Activated T-cell treated with anti-CD3 and anti-CD28 coated beads, Interleukin-2, amount 50 U/mL, for 48 hours (primary cell): ENCODE data around the gene KRTAP13-1.

ENCODE experiments used
- DNase-seq, 2 experiments: peaks; one replicate each; pipeline ENCODE4 v3.0.0-alpha.2; 2020

The KRTAP13-1 gene

DNA sequence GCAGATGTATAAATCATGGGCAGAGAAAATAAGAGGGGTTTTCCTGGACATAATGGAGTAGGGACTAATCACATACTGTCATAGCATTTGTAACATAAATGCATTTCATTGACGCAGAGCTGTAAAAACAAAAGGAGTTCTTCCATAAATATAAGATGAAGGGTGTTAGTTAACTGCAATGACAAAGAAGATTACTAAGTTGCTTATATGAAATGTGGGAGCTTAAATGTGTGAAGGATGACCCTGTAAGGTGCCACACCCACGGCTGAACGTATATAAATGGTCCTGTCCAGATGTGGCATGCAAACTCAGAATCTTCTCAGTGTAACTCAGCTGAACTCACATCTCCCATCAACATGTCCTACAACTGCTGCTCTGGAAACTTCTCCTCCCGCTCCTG lies at the start of gene KRTAP13-1:
Gene KRTAP13-1 (plus strand): TSS at position 301 of the 400 bp plus-strand sequence. CDS start 56 bp downstream, at position 357.
- DNase-seq: no peak

GRCh38 chr21:30348506-30348905 lies 47.3 kb upstream of the KRTAP13-1 start, which contains the start of gene KRTAP23-1:
KRTAP23-1 (minus strand) TSS chr21:30348606; CDS start chr21:30348606, 0 bp downstream.
- DNase-seq: no peak

DNA sequence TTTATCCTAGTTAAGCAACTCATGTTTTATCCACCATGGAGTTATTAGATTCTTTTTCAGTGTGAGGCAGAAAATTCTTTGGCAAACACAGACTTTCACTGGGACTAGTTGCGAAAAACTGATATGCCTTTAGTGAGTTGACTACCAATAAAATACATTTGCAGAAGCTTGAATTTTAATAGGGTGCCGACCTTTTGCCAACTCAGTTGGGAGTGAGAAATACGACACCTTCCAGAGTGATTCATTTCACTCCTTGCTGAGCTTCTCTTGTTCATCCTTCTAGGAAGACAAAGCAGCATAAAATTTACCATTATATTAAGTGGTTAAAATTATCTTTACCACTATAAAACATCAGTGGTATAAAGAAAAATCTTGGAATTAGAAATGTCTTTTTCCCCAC lies 46.3 kb upstream of the KRTAP13-1 start:
- DNase-seq: no peak

GRCh38 chr21:30351534-30351933 lies 44.3 kb upstream of the KRTAP13-1 start:
- DNase-seq: no peak

- DNase-seq: no peak
These were observed 41.4 kb upstream of the KRTAP13-1 start for GRCh38 chr21:30354308-30355005.

DNA sequence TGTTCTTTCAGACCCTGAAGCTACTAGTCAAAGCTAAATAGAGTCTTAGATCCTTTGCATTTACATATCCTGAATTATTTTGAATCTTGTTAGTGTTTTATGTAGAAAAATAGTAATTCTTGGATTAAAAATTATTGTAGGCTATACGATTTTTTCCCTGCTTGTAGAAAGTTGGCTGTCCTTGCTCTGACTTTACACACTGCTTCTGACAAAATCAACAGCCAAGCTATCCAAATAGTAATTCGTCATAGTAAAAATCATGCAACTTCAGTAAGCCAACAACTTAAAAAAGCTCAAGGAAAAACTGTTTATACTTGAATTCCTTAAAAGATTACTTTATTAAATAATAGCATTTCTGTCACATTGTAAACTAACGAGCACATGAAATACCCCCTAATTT lies 39.9 kb upstream of the KRTAP13-1 start:
- no peak for DNase-seq

DNA sequence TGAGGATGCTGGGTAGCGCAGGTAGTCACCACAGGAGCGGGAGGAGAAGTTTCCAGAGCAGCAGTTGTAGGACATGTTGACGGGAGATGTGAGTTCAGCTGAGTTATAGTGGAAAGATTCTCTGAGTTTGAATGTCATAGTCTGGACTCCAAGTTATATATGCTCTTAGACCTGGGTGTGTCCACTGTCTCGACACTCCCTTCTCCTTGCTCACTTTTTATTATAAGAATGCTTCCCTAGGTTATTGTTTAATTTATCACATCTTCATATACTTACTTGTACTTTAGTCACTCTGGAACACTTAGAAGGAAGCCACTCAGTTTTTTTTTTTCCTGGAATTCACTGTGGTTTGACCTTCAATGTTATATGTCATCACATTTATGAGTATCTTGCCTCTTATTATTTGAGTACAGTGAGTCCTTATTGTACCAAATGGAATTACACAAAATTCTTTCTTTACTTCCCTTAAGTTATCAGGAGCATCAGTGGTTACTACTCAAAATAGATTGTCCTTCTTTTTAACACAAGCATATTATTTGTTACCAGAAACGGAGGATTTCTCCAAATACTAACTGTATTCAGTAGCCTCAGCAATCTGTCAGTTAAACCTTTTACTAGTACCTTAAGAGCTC lies 23.6 kb upstream of the KRTAP13-1 start, which contains the start of gene KRTAP13-2:
Gene KRTAP13-2 (minus strand): TSS at position 133 of the 632 bp plus-strand sequence. CDS start 58 bp downstream, at position 75.
- DNase-seq: no peak

- DNase-seq: no peak
These were observed 13.6 kb upstream of the KRTAP13-1 start for GRCh38 chr21:30382201-30382600.

- no peak for DNase-seq
These were observed 4.3 kb upstream of the KRTAP13-1 start for GRCh38 chr21:30391492-30392025.

DNA sequence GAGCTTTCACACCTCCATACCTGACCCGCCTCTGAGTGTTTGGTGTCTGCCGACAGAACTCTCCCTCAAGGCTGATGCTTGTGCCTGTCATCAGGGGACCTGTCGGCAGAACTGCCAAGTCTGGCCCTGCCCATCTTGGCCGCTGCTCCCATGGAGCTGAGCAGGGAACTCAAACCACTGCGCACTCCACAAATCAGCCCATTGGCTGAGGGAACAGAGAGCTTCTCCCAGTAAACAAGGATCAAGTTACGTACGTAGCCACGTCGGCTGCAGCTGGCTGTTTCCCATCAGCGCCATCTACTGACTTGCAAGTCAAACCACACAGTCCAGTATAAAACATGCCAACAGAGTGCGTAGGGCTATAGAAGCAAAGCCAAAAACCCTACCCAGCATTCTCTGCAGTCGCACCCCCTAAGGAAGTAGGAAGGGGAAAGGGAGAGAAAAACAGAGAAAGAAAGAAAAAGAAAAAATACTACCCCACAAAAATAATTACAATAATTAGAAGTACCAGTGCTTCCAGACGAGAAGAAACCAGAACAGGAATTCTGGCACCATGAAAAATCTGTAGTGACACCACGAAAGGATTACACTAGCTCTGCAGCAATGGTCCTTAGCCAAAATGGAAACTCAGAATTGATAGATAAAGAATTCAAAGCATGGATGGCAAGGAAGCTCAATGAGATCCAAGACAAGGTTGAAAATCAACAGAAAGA lies 13.1 kb downstream of the KRTAP13-1 start:
- DNase-seq: peak; percentile 18 to 19

DNA sequence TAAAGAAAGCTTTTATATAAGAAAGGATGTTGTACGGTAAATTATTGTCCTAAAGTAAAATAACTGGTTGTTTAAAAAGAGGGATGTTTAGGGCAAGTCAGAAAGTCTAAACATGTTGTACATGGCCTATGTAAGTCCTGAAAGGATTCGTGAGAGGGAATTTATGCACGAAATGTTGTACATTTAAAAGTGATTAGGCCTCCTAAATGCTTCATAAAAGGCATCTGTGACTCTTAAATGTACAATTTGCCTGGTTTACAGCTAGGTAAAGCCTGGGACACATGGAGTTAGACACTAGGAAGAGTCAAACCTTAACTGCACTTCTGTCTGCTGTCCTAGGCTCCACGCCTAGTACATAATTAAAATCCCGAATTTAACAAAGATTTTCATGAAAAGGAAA lies 20.2 kb downstream of the KRTAP13-1 start:
- DNase-seq: no peak

DNA sequence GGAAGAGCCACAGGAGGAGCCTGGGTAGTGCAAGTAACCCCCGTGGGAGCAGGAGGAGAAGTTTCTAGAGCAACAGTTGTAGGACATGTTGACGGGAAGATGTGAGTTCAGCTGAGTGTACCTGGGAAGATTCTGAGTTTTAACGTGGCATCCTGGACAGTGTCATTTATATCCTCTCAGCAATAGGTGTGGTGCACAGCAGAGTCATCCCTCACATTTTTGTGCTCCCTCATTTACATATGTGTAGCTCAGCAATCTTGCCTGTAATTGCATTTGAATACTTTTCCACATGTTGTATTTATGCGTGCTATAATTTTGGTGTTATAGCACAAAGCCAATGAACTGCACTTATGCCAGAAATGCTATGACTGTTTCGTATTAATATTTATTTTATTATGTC lies 30.0 kb downstream of the KRTAP13-1 start, which contains the start of gene KRTAP13-3:
Gene KRTAP13-3 (minus strand): TSS at position 101 of the 400 bp plus-strand sequence. CDS start 14 bp downstream, at position 87.
- DNase-seq: no peak

DNA sequence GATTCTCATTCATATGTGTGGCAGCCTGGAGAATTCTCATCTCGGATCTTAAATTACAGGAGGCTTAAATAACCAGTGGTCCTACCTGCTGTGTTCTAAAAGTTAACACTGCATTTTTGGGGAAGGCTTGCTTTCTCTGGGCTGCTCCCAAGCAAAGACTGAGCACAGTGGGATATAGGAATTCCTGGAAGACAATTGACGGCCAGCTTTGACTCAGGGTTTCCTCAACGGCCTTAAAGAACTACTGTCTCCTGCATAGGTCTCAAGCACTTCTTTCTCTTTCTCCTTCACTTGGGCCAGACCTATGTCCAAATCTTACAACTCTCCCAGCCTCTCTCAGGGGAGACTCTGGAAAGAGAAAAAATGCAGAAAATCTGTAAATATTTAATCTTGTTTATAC lies 30.9 kb downstream of the KRTAP13-1 start:
- DNase-seq: no peak

DNA sequence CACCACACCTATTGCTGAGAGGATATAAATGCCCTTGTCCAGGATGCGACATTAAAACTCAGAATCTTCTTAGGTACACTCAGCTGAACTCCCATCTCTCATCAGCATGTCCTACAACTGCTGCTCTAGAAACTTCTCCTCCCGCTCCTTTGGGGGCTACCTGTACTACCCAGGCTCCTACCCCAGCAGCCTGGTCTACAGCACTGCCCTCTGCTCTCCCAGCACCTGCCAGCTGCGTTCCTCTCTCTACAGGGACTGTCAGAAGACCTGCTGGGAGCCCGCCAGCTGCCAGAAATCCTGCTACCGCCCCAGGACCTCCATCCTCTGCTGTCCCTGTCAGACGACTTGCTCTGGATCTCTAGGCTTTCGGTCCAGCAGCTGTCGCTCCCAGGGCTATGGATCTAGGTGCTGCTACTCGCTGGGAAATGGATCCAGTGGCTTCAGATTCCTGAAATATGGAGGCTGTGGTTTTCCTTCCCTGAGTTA lies 34.4 kb downstream of the KRTAP13-1 start, which contains the start of gene KRTAP13-4:
Gene KRTAP13-4 (plus strand): TSS at position 51 of the 486 bp plus-strand sequence. CDS start 56 bp downstream, at position 107.
- DNase-seq: no peak

GRCh38 chr21:30434033-30434631 lies 38.3 kb downstream of the KRTAP13-1 start:
- DNase-seq: peak; percentile 27 to 30

- no peak for DNase-seq
These were observed 41.3 kb downstream of the KRTAP13-1 start for GRCh38 chr21:30437010-30437565.

DNA sequence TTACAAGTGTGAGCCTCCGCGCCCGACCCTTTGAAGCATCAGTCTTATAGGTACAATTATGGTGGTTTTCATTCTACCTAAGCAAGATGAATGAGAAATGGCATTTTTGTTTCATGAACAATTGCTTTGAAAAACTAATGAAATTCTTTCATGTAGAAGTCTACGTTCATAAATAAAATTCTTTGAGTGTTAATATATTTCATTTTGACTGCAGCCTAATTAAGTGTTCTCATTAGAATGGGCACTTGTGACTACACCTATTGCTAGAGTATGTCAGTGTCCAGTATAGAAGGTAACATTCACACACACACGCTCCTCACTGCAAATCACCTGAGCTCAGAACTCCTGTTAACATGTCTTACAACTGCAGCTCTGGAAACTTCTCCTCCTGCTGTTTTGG lies 44.1 kb downstream of the KRTAP13-1 start, which contains the start of gene KRTAP15-1:
Gene KRTAP15-1 (plus strand): TSS at position 301 of the 400 bp plus-strand sequence. CDS start 53 bp downstream, at position 354.
- no peak for DNase-seq

DNA sequence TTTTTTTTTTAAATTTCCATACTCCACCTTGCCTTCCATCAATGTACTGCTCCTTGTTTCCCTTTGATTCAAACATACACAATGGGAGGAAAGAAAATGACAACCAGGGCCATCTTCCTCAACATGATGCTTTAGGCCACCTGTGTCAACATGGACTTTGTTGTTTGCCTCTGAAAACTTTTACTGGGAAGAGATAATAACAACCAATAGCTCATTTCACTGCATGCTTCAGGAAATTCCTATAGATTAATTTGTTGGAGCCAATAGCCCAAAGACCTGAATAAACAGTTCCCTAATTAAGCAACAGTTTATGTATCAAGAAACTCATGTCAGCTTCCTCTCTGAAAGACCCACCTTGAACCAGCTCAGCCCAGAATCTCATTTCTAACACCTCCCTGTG lies 47.4 kb downstream of the KRTAP13-1 start:
- no peak for DNase-seq

GRCh38 chr21:30444204-30444603 lies 48.4 kb downstream of the KRTAP13-1 start:
- no peak for DNase-seq
